Heart left ventricle (tissue), 16 donors: ENCODE measurements around the gene CNTLN. TPM values are rescaled to one million over a fixed set of nuclear protein-coding genes. Genes with fewer than 3 reads are reported as not detected.

Source experiments
- ATAC-seq, 4 donors: fragments of 200-7000 bp; cut with Tn5 transposase; one replicate each; pipeline ENCODE4 v1.9.1; 2020 to 2022; ENCODE audit warnings: moderate library complexity in 4 of 4, mild to moderate bottlenecking in 3 of 4, moderate number of reproducible peaks in 1 of 4
- DNase-seq, 5 donors: peaks; one replicate each; pipeline ENCODE4 v3.0.0-alpha.2; 2020
- H3K27ac ChIP-seq, 12 donors: fragments of 200-600 bp; sonication (generic) in 4 of 12; one replicate each; pipeline versions ENCODE4 v1.5.0 to v1.8.0; 2016 to 2022; ENCODE audit warnings: mild to moderate bottlenecking in 2 of 12
- H3K27me3 ChIP-seq, 9 donors: fragments of 200-600 bp; sonication (generic) in 2 of 9; one replicate each; pipeline versions ENCODE4 v1.5.1 to v1.8.0; 2016 to 2022; ENCODE audit warnings: mild to moderate bottlenecking in 3 of 9
- H3K36me3 ChIP-seq, 9 donors: fragments of 200-600 bp; sonication (generic) in 2 of 9; one replicate each; pipeline versions ENCODE4 v1.5.0 to v1.8.0; 2018 to 2022; ENCODE audit warnings: mild to moderate bottlenecking in 2 of 9
- H3K4me1 ChIP-seq, 12 donors: fragments of 200-600 bp; sonication (generic) in 4 of 12; one replicate each; pipeline versions ENCODE4 v1.5.0 to v1.8.0; 2016 to 2022; ENCODE audit warnings: mild to moderate bottlenecking in 3 of 12
- H3K4me3 ChIP-seq, 12 donors: fragments of 200-600 bp; sonication (generic) in 4 of 12; one replicate each; pipeline versions ENCODE4 v1.5.0 to v1.8.0; 2017 to 2022; ENCODE audit warnings: mild to moderate bottlenecking in 9 of 12, moderate library complexity in 4 of 12
- H3K9me3 ChIP-seq, 12 donors: fragments of 200-600 bp; sonication (generic) in 4 of 12; one replicate each; pipeline versions ENCODE4 v1.5.0 to v1.8.0; 2016 to 2022; ENCODE audit warnings: mild to moderate bottlenecking in 1 of 12
- POLR2A ChIP-seq, 2 donors: fragments of 450-650 bp; IDR thresholded peaks; one replicate each; pipeline ENCODE4 v1.6.1; 2017; ENCODE audit warnings: antibody characterized with exemption in 2 of 2, mild to moderate bottlenecking in 2 of 2, moderate library complexity in 2 of 2
- WGBS, 4 donors: extraction: QIAGEN DNeasy Blood & Tissue Kit in 2 of 4; methylation state at CpG; one replicate each; pipeline versions ENCODE4 v1.1.5 to v1.1.7; 2013 to 2018; 5-methylcytosine and 5-hydroxymethylcytosine counted together
- intact Hi-C, 10 donors: fragments of 100-400 bp; cut with DNase I; formaldehyde crosslinking; loops; one replicate each; pipeline versions ENCODE4 v1.11.1 to v1.14.2; 2022
- polyA plus RNA-seq, 2 donors: library from polyadenylated mRNA; stranded (reverse); fragments of 200-250 nt; gene quantifications; one replicate each; pipeline ENCODE4 v1.2.3, GENCODE V29; 2013
- total RNA-seq, 9 donors: library from RNA; depleted of rRNA in 2 of 9; stranded (reverse); fragments of >200 nt in 2 of 9; fragmentation: NEBNext Ultra II Directional in 3 of 9; extraction: Animal tissue kit (Norgen Biotek cat#: 25700) in 3 of 9; gene quantifications; one replicate each; pipeline versions ENCODE4 v1.1.0 to v1.2.4, GENCODE V29; 2016 to 2023
- TF ChIP-seq, protein P1 (sequence below), 12 donors: fragments of 200-600 bp; sonication (generic) in 4 of 12; IDR thresholded peaks; one replicate each; pipeline versions ENCODE4 v1.5.0 to v1.8.0; 2018 to 2022; ENCODE audit warnings: antibody characterized with exemption in 12 of 12, mild to moderate bottlenecking in 5 of 12
- donor health status: ischemic (EF 13 %, LVEDD 7.1; RV severe dilation, severe dysfunction).
- donor health status: healthy with polysubstance abuse.
- donor health status: DM: no; HTN: yes; CAD: no.
- donor health status: DM: no; HTN: no; CAD: no.
- donor health status: ischemic (EF 25% LVEDD 6.9; RV normal size, moderate dysfunction).
- donor health status: ischemic (EF 25% LVEDD 5.7; RV mildly dilated, moderate dysfunction).
- donor health status: healthy.
- donor health status: DM: yes; HTN: yes; CAD: no.
- donor health status: ischemic (EF 35%, LVEDD 5.7; RV mildly dilated, moderate dysfunction).
- donor health status: nonischemic (EF 11% LVEDD 7.7; RV severe dilation, severe dysfunction).
- donor health status: DM: yes; HTN: yes; CAD: no.
- donor health status: PGD.
- donor health status: ischemic (EF 29% LVEDD 5.4; RV normal size, mild dysfunction).
- donor health status: nonischemic (EF 23%, LVEDD 6.1; RV moderate dilation, normal function).

Gene CNTLN
- total and polyA plus RNA-seq, 11 donors = 1.3 to 6.1 (median 2.7) TPM

DNA sequence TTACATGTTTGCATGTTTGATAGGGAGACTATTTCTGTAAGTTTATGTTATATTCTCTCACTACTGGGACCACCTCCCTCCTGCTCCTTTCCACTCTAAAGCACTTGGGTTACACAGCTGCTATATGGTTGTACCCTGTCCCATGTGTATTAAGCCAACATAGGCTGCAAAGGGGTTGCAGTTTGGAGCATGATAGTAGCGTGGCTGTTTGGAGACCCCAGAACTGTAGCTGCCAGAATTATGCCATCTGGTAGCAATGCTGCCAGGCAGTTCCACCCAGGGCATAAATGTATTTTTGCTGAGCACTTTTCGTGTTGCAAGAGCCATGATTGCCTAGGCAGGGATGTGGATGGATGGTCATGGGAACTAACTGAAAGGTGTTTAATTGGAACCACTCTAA lies 81.8 kb downstream of the CNTLN start:
- no peak for TF ChIP-seq POLR2A (IDR thresholded peaks at IDR 0.05)
- TF ChIP-seq, protein P1, sequence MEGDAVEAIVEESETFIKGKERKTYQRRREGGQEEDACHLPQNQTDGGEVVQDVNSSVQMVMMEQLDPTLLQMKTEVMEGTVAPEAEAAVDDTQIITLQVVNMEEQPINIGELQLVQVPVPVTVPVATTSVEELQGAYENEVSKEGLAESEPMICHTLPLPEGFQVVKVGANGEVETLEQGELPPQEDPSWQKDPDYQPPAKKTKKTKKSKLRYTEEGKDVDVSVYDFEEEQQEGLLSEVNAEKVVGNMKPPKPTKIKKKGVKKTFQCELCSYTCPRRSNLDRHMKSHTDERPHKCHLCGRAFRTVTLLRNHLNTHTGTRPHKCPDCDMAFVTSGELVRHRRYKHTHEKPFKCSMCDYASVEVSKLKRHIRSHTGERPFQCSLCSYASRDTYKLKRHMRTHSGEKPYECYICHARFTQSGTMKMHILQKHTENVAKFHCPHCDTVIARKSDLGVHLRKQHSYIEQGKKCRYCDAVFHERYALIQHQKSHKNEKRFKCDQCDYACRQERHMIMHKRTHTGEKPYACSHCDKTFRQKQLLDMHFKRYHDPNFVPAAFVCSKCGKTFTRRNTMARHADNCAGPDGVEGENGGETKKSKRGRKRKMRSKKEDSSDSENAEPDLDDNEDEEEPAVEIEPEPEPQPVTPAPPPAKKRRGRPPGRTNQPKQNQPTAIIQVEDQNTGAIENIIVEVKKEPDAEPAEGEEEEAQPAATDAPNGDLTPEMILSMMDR (IDR thresholded peaks at IDR 0.05) = no peak
- Histone ChIP-seq H3K4me3 (no peak overlapping the region), H3K36me3 (no peaks in the 10 kb centered on the region), H3K27me3 (no peaks in the 10 kb centered on the region), H3K27ac (no peak overlapping the region), H3K4me1 (peaks cover 0 to 4% (median 0%) of the 10 kb centered on the region in 12 donors), H3K9me3 (peaks cover 0 to 27% (median 0%) of the 10 kb centered on the region in 12 donors)
- DNase-seq (no peak), ATAC-seq (no peak)
- intact Hi-C loops = no loop called here
- WGBS, 4 donors = 77 to 90% (median 89%) methylated on average over 2 of the region's 2 CpGs

DNA sequence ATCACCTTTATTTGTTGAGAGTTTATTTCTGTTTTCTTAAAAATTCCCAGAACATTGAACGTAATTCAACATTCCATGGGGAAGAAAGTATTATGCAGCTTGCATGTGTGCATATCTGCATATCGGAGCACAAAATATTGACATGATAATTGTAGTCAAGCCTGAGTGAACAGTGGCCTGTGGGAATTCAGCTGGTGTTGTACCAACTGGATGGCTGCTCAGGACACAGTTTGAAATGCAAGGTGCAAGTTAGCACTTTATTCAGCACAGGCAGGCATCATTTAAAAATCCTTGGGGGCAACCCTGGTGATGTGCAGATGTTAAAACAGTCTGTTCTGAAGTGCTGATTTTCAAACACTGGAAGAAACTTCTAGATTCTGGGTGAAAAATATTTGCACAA lies 82.4 kb downstream of the CNTLN start:
- Histone ChIP-seq H3K4me1 (peaks cover 0 to 4% (median 0%) of the 10 kb centered on the region in 12 donors), H3K27ac (no peak overlapping the region), H3K27me3 (no peaks in the 10 kb centered on the region), H3K9me3 (peaks cover 0 to 27% (median 0%) of the 10 kb centered on the region in 12 donors), H3K36me3 (no peaks in the 10 kb centered on the region), H3K4me3 (no peak overlapping the region)
- 78 to 89% (median 84%) methylated on average over 2 of the region's 2 CpGs for WGBS, 4 donors
- TF ChIP-seq POLR2A (IDR thresholded peaks at IDR 0.05) = no peak
- TF ChIP-seq, protein P1 (IDR thresholded peaks at IDR 0.05) = no peak
- ATAC-seq (no peak), DNase-seq (no peak)
- intact Hi-C loops = no loop called here

DNA sequence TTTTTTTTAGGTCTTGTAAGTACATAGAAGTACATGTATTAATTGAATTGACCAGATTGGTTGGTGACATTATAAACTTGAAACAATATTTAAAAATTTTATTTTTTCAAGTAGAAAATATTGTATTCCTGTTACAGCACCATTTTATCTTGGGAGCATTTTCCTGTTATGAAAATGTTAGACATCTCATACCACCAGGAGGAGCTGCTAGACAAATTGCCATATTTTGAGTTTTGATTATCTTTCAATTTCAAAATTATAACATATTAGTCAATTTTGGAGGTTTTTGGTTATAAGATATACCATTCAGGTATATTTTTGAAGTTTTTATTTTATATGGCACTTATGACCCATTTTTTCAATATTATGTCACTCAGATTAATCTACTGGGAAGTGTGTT lies 84.4 kb downstream of the CNTLN start:
- H3K4me1 ChIP-seq = peaks cover 0 to 4% (median 0%) of the 10 kb centered on the region in 12 donors
- ATAC-seq = no peak
- H3K4me3 ChIP-seq = no peak overlapping the region
- TF ChIP-seq POLR2A (IDR thresholded peaks at IDR 0.05) = no peak
- TF ChIP-seq, protein P1 (IDR thresholded peaks at IDR 0.05) = peak in 2 of 12 donors; percentile 10 to 11
- intact Hi-C loops = no loop called here
- no peaks in the 10 kb centered on the region for H3K36me3 ChIP-seq
- no peak for DNase-seq
- no peaks in the 10 kb centered on the region for H3K27me3 ChIP-seq
- no peak overlapping the region for H3K27ac ChIP-seq
- peaks cover 0 to 7% (median 0%) of the 10 kb centered on the region in 12 donors for H3K9me3 ChIP-seq

- ATAC-seq (no peak), DNase-seq (no peak)
- TF ChIP-seq POLR2A (IDR thresholded peaks at IDR 0.05) = no peak
- TF ChIP-seq, protein P1 (IDR thresholded peaks at IDR 0.05) = no peak
- intact Hi-C loops = no loop called here
- WGBS, 4 donors = 95 to 97% (median 96%) methylated on average over 7 of the region's 7 CpGs
- no peaks in the 10 kb centered on the region for H3K9me3 ChIP-seq
- H3K4me1 ChIP-seq = no peaks in the 10 kb centered on the region
- no peak overlapping the region for H3K4me3 ChIP-seq
- H3K27ac ChIP-seq = no peak overlapping the region
- H3K27me3 ChIP-seq = no peaks in the 10 kb centered on the region
- peaks cover 0 to 6% (median 0%) of the 10 kb centered on the region in 9 donors for H3K36me3 ChIP-seq
These were observed 88.1 kb downstream of the CNTLN start for GRCh38 chr9:17222932-17223331.
